ENCODE measurements around the gene CANT1. TPM values are rescaled to one million over a fixed set of nuclear protein-coding genes. Genes with fewer than 3 reads are reported as not detected.

CANT1 gene
- total RNA-seq, 4 donors from 2014 or later, result 11.2 to 30.1 (median 21.6) TPM

GRCh38 chr17:78980624-78980972 is 29.0 kb downstream of the CANT1 start:
- H3K27ac ChIP-seq, result peak overlapping the region in 3 of 4 donors; percentile 53 to 76 (median 60)
- no peak for TF ChIP-seq CTCF (IDR thresholded peaks at IDR 0.05)
- no peak for TF ChIP-seq POLR2A (IDR thresholded peaks at IDR 0.05)
- TF ChIP-seq EP300 (IDR thresholded peaks at IDR 0.05), result no peak
- no peak for TF ChIP-seq POLR2AphosphoS5 (IDR thresholded peaks at IDR 0.05)
- no peaks in the 10 kb centered on the region for H3K36me3 ChIP-seq
- no peak overlapping the region for H3K4me3 ChIP-seq
- no peaks in the 10 kb centered on the region for H3K27me3 ChIP-seq
- H3K4me1 ChIP-seq, result peaks cover 0 to 50% (median 43%) of the 10 kb centered on the region in 3 donors
- ATAC-seq, result no peak
- no CpG with 5 or more reads among the region's 8 CpGs for WGBS, 2 donors (ENCODE audit: low coverage in 1 of 2)
- no peaks in the 10 kb centered on the region for H3K9me3 ChIP-seq

GRCh38 chr17:78979780-78980623 is 29.6 kb downstream of the CANT1 start, which contains the start of gene LGALS3BP:
Gene LGALS3BP, minus strand, starts transcription at chr17:78979923. Its CDS starts 2,732 bp downstream, at chr17:78977191.
- peaks cover 0 to 56% (median 43%) of the 10 kb centered on the region in 3 donors for H3K4me1 ChIP-seq

GRCh38 chr17:78977997-78978973 is 31.3 kb downstream of the CANT1 start:
- H3K27ac ChIP-seq, result peak overlapping the region in 3 of 4 donors; percentile 79 to 82 (median 81)

More at GRCh38 chr17:78979780-78980623, 29.6 kb downstream of the CANT1 start, which contains the start of gene LGALS3BP:
- Histone ChIP-seq H3K27me3 (no peaks in the 10 kb centered on the region), H3K4me3 (peak within 1 kb of the TSS; percentile 22 to 42), H3K36me3 (no peaks in the 10 kb centered on the region), H3K27ac (peak within 1 kb of the TSS in 3 of 4 donors; percentile 53 to 76 (median 60)), H3K9me3 (no peaks in the 10 kb centered on the region)
- peak; percentile 81 for ATAC-seq
- TF ChIP-seq EP300 (IDR thresholded peaks at IDR 0.05), result no peak
- peak; percentile 13 for TF ChIP-seq POLR2AphosphoS5 (IDR thresholded peaks at IDR 0.05)
- 20 to 38% methylated on average over 8 to 10 of the region's 16 CpGs for WGBS, 2 donors (ENCODE audit: low coverage in 1 of 2)

GRCh38 chr17:78977681-78977943 is 32.0 kb downstream of the CANT1 start:
- no peak for ATAC-seq
- WGBS, 2 donors (ENCODE audit: low coverage in 1 of 2), result 51 to 70% methylated on average over 3 to 8 of the region's 8 CpGs
- H3K36me3 ChIP-seq, result peaks cover 0 to 2% of the 10 kb centered on the region in 2 donors
- no peak for TF ChIP-seq CTCF (IDR thresholded peaks at IDR 0.05)
- no peak for TF ChIP-seq POLR2A (IDR thresholded peaks at IDR 0.05)
- no peak for TF ChIP-seq POLR2AphosphoS5 (IDR thresholded peaks at IDR 0.05)
- TF ChIP-seq EP300 (IDR thresholded peaks at IDR 0.05), result no peak
- H3K27me3 ChIP-seq, result no peaks in the 10 kb centered on the region
- no peaks in the 10 kb centered on the region for H3K9me3 ChIP-seq
- peaks cover 0 to 79% (median 53%) of the 10 kb centered on the region in 3 donors for H3K4me1 ChIP-seq
- H3K4me3 ChIP-seq, result no peak overlapping the region
- peak overlapping the region in 3 of 4 donors; percentile 79 to 82 (median 81) for H3K27ac ChIP-seq

More at GRCh38 chr17:78977997-78978973, 31.3 kb downstream of the CANT1 start:
- no peak for TF ChIP-seq POLR2AphosphoS5 (IDR thresholded peaks at IDR 0.05)
- TF ChIP-seq EP300 (IDR thresholded peaks at IDR 0.05), result no peak
- no peak for TF ChIP-seq CTCF (IDR thresholded peaks at IDR 0.05)
- TF ChIP-seq POLR2A (IDR thresholded peaks at IDR 0.05), result no peak
- H3K4me1 ChIP-seq, result peaks cover 0 to 73% (median 53%) of the 10 kb centered on the region in 3 donors
- ATAC-seq, result no peak
- no peaks in the 10 kb centered on the region for H3K9me3 ChIP-seq
- peak overlapping the region in 1 of 2 donors; percentile 42 for H3K4me3 ChIP-seq
- 39 to 59% methylated on average over 4 to 5 of the region's 21 CpGs for WGBS, 2 donors (ENCODE audit: low coverage in 1 of 2)
- no peaks in the 10 kb centered on the region for H3K36me3 ChIP-seq
- H3K27me3 ChIP-seq, result no peaks in the 10 kb centered on the region
